ENCODE measurements around the gene RXRB.
A peak's percentile ranks its signal among the peaks of the same experiment; 100 is the strongest.
"Not testable (repeated sequence)": the region's sequence is repeated elsewhere in the genome, so short reads cannot be mapped to it uniquely, and the experiment has no call there.

RXRB gene

DNA sequence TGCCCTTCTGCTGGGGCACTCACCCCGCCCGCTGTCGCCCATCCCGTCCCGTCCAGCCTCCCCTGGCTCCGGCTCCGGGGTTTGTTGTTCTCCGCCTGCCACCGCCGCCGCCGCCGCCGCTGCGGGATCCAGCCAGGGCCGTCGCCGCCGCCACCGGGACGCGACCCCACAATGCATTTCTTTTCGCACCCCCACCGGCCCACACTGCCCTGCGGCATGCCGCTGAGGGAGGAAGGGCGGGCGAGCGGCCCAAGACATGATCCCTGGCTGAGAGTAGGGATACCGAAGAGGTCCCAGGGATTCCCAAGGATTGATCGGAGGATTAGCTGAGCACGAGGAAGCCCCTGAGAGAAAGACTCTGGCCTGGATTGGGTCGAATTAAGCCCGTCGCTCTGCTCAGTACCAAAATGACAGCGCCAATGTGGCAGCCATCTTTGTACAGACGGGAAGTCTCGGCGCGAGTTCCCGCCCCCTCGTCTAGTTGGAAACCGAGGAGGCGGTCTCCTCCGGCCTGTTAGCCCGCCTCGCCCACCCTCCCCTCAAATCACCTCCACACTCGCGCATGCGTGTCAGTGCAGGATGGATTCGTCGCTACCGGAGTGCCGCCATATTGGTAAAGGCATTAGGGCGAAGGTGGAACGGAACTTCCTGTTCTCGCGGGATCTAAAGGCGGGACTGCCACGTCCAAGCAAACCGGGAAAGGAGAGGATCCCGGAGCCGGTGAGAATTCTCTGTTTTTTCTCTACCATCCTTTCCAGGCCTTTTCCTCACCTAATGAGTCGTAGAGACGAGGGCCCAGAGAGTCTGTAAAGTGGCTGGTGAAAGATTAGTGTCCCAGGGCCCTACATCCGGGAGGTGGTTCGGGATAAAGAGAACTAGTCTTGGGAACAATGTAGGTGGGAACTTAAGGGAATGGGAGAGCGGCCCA, at the start of gene RXRB, which contains the start of gene SLC39A7:
TSS of gene RXRB (minus strand) at position 447 of the 928 bp plus-strand sequence. CDS start at position 258, 189 bp downstream.
TSS of gene SLC39A7 (plus strand) at position 649 of the 928 bp plus-strand sequence. CDS start 379 bp downstream, outside the sequence.
- DNase-seq (ENCODE audit: extremely low read depth in 1 of 2, low read depth in 1 of 2), result peak; percentile 95 to 99

- no peak for DNase-seq (ENCODE audit: extremely low read depth in 1 of 2, low read depth in 1 of 2)
Observed at GRCh38 chr6:33249732-33250630, 49.5 kb upstream of the RXRB start.

DNA sequence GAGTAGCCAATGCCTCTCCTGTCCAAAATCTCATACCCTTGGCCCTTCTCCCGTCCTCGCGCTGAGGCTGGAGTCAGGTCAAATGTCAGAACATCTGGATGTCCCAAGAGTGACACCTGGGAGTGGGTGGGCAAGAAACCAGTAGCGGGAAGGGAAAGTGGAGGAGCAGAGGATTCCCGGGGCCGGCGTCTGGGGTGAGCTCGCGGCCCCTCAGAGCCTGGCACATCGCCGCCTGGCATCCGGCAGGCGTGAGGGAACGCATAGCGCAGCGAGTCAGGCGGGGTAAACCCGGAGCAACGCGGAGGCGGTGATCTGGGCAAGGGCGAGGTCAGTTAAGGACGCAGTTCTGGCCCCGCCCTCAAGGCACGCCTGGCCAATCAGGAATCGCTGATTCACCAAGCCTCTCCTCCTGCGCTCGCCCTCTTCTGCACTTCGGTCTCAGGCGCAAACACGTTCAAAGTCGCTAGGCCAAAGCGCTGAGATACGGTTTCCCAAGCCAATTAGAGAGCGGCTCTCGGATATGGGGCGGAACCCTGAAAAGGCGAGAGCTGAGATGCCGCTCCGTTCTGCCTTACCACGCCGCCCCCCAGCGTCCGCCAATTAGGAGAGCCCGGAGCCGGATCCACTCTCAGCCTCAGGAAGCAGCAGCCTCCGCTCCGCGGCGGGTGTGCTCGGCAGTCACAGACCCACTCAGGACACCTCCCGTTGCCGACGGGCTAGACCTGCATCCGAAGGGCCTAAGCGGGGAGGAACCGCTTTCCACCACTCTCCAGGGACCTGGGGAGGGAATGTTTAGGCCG, 48.7 kb upstream of the RXRB start:
- peak; percentile 89 to 98 for DNase-seq (ENCODE audit: extremely low read depth in 1 of 2, low read depth in 1 of 2)

- DNase-seq (ENCODE audit: extremely low read depth in 1 of 2, low read depth in 1 of 2), result no peak
Observed at GRCh38 chr6:33248643-33248931, 48.1 kb upstream of the RXRB start.

DNA sequence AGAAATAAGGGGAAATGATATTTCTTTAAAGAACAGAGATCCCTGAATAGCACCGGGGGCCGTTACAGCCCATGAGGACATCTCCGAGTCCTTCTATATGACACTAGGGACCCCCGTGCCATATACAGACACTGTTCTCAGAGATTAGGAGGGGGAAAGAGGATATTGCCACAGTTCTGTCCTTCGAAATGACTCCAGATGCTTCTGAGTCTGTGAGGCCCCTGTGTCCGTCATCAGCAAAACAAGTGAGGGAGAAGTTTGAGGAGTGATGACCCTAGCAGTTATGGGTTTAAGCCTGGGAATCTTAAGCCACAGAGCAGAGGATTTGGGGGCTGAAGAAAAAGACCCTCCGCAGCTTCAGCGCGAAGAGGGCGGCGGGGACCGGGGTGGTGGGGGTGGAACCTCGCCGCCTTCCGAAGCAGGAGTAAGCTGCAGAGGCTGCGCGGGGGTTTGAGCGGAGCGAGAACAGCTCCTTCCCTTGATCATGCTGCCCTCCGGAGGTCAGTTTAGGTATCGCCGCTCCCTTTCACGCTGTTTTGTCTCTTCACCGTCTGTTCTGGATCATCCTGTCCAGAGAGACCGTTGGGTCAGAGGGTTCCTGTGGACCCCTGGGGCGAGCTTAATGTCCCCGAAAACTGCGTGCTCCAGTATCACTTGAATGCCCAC, 47.6 kb upstream of the RXRB start:
- DNase-seq (ENCODE audit: extremely low read depth in 1 of 2, low read depth in 1 of 2), result peak; percentile 75 to 88

- no peak for DNase-seq (ENCODE audit: extremely low read depth in 1 of 2, low read depth in 1 of 2)
Observed at GRCh38 chr6:33243476-33243875, 43.0 kb upstream of the RXRB start.

GRCh38 chr6:33241968-33242367, 41.5 kb upstream of the RXRB start:
- DNase-seq (ENCODE audit: extremely low read depth in 1 of 2, low read depth in 1 of 2), result no peak

DNA sequence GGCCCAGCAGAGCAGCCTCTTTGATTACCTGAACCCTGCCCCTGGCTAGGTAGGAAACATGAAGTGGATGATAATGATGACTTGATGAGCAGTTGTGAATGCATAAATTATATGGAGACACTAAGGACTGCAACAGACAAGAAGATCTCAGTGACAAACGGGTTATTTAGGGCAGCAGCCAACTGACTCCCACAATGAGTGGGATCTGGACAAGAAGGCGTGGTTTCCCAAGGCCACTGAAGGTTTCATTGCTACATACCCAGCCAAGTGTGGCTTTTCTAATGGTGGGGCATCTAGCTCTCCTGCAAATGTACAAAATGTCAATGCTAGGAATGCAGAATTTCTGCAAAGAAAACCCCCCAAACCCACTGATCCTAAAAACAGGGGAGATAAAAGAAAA, 37.3 kb upstream of the RXRB start:
- DNase-seq (ENCODE audit: extremely low read depth in 1 of 2, low read depth in 1 of 2), result no peak

DNA sequence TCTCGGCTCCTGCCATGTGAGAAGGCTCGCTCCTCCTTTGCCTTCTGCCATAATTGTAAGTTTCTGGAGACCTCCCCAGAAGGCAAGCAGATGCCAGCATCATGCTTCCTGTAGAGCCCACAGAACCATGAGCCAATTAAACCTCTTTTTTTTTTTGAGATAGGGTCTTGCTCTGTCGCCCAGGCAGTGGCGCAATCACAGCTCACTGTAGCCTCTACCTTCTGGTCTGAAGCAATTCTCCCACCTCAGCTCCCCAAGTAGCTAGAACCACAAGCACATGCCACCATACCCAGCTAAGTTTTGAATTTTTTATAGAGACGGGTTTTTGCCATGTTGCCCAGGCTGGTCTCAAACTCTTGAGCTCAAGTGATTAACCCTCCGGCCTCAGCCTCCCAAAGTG, 36.4 kb upstream of the RXRB start:
- DNase-seq (ENCODE audit: extremely low read depth in 1 of 2, low read depth in 1 of 2), result no peak

DNA sequence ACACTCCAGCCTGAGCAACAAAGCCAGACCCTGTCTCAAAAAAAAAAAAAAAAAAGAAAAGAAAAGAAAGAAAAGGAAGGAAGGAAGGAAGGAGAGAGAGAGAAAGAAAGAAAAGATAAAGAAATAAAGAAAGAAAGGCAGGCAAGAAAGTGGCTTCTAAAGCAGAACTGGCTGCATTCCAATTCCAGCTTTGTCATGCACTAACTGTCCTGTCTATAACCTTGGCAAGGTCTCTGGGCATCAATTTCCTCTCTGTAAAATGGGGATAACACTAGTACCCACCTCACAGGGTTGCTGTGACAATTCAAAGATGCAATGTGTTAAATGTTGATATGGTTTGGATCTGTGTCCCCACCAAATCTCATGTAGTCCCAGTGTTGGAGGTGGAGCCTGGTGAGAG, 35.9 kb upstream of the RXRB start:
- no peak for DNase-seq (ENCODE audit: extremely low read depth in 1 of 2, low read depth in 1 of 2)

GRCh38 chr6:33235221-33235634, 34.8 kb upstream of the RXRB start:
- no peak for DNase-seq (ENCODE audit: extremely low read depth in 1 of 2, low read depth in 1 of 2)

DNA sequence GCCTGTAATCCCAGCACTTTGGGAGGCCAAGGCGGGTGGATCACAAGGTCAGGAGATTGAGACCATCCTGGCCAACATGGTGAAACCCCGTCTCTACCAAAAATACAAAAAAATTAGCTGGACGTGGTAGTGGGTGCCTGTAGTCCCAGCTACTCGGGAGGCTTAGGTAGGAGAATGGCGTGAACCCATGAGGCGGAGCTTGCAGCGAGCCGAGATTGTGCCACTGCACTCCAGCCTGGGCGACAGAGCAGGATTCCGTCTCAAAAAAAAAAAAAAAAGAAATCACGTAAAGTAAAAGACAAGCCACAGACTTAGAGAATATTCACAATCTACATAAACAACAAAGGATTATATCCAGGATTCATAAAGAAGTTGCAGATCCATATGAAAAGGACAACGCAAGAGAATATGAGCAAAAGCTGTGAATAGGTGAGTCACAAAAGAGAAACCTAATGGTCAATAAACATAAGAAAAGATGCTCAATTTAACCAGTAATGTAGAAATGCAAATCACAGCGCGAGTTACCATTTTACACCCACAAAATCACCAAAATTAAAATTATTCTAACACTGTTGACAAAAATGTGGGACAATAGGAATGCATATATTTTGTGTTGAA, 26.1 kb upstream of the RXRB start:
- not testable (repeated sequence) for DNase-seq (ENCODE audit: extremely low read depth in 1 of 2, low read depth in 1 of 2)

- no peak for DNase-seq (ENCODE audit: extremely low read depth in 1 of 2, low read depth in 1 of 2)
Observed at GRCh38 chr6:33217681-33218080, 17.2 kb upstream of the RXRB start.

DNA sequence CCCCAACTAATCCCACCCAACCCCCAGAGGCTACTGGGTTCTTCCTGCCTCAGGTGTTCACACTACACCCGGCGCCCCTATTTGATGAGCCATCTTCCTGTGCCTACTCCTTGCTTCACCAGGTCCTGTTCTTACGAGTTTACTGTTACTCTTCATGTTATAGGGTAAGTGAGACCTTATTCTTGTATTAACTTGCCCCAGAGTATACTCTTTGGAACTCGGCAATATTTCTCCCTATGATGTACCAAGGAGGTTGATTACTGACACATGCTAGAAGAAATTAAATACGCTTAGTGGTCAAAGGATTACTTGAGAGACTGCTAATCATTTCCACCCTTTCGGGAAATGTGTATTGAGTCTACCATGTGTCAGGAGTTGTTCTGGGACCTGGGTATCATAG, 16.8 kb upstream of the RXRB start:
- no peak for DNase-seq (ENCODE audit: extremely low read depth in 1 of 2, low read depth in 1 of 2)

DNA sequence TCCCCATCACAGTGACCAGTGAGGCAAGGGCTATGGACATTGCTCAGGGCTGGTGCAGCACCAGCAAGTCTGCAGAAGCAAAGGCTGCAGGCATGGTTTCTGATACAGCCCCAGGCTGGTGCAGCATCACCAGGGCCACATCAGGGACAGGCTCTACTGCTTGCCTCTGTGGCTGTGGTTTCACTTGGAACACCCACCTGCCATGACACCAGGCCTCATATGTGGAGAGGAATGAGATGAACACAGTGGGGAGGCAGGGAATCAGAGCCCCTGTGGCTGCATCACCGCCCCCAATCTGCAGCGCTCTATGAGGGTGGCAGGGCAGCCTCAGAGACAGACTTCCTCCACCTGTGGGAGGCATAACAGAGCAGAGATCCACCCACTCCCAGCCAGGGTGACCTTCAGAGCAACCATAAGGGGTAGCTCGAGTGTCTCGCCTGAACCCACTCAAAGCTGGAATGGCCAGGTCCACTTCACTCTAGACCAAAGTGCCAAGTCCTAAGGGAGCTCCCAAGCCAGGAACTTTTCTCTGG, 15.7 kb upstream of the RXRB start:
- no peak for DNase-seq (ENCODE audit: extremely low read depth in 1 of 2, low read depth in 1 of 2)

DNA sequence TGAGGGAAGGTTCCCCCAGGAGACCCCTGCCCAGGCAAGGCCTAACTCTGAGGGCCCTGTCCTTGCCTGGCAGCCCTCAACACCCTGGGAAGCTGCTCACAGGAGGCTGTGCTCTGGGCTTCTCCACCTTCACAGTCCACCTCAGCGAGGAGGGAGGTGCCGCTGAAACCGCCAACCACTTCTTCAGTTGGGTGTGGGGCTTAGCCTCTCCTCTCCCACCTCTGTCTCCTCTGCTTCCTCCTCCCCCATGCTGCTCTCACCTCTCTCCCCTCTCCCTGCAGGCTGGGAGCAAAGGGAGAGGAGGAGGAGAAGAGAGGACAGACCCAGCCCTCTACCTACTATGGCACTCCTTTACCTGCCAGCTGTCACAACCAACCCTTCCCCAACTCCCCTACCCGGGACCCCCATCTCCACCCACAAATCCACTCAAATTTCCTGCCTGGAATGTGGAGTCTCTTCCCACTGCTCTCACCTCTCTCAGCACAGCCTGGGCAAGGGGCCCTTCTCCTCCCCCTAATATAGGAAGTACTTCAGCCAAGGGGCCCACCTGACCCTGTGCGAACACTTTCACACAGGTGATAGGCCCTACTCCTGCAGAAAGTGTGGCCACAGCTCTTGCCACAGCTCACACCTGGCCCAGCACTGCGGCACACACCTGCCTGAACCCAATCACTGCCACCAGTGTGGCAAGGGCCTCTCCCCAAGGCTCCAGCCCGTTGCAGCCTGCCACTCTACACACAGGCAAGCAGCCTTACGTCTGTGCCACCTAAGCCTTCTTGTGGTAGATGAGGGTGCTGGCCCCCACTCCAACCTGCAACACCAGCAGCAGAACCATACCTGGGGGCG, 15.0 kb upstream of the RXRB start:
- DNase-seq (ENCODE audit: extremely low read depth in 1 of 2, low read depth in 1 of 2), result no peak

DNA sequence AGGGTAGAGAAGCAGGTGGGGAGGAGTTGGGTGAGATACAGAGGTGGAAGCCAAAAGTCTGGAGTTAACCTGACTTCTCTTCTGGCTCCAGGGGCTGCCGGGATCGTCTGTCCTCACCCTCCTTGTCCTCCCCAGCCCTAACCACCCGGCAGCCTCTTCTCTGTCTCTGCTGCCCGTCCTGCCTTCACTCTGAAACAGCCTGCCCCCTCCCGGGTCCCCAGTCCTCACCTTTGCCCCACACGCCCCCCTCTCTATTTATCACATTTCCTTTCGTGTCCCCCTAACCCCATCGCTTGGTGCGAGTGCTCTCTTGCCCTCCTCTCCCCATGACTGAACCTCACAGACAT, 13.5 kb upstream of the RXRB start:
- DNase-seq (ENCODE audit: extremely low read depth in 1 of 2, low read depth in 1 of 2), result no peak

- DNase-seq (ENCODE audit: extremely low read depth in 1 of 2, low read depth in 1 of 2), result no peak
Observed at GRCh38 chr6:33213166-33213988, 12.9 kb upstream of the RXRB start.
